ENCODE results near the gene RNFT2. TPM values are rescaled to one million over a fixed set of nuclear protein-coding genes. Genes with fewer than 3 reads are reported as not detected.
"Not testable (repeated sequence)": the region's sequence is repeated elsewhere in the genome, so short reads cannot be mapped to it uniquely, and the experiment has no call there.

The RNFT2 gene
- total RNA-seq, 2 experiments from 2014 or later: 4.9 to 6.0 TPM

GRCh38 chr12:116739381-116739887, 1.3 kb downstream of the RNFT2 start:
- Mint-ChIP-seq H3K27ac (no peak overlapping the region), H3K4me1 (ENCODE audit: low read depth) (peaks cover 30% of the 10 kb centered on the region), H3K36me3 (ENCODE audit: low read depth) (peaks cover 20% of the 10 kb centered on the region), H3K4me3 (peak overlapping the region; percentile 96), H3K27me3 (no peaks in the 10 kb centered on the region), H3K9me3 (no peaks in the 10 kb centered on the region)
- Histone ChIP-seq H3K36me3 (ENCODE audit: insufficient read depth, low read length) (peaks cover 8% of the 10 kb centered on the region), H3K27me3 (ENCODE audit: control insufficient read depth in 1 of 2, insufficient read depth in 2 of 2, low read length in 2 of 2) (no peaks in the 10 kb centered on the region), H3K9me3 (ENCODE audit: control insufficient read depth in 1 of 2, insufficient read depth in 1 of 2, low read length in 2 of 2) (no peaks in the 10 kb centered on the region), H3K27ac (ENCODE audit: low read depth in 1 of 2, low read length in 2 of 2) (no peak overlapping the region), H3K4me3 (ENCODE audit: low read length) (no peak overlapping the region), H3K4me1 (ENCODE audit: insufficient read depth, low read length) (peaks cover 27% of the 10 kb centered on the region)
- intact Hi-C loops (cut with DNase I, micrococcal nuclease): loop anchor here (2.0 to 10.0 kb wide), 5 partner anchors 183 to 1633 kb away; partner anchors contain the start of genes FBXO21 (in 1 of the 2), MED13L (in 1 of the 2), RFC5 (in 1 of the 2) and TAOK3 (in 1 of the 2)
- DNase-seq (no peak), ATAC-seq (ENCODE audit: poor library complexity) (no peak)
- ChIA-PET CTCF (no interaction called here), POLR2A (no interaction called here)
- no peak for TF ChIP-seq CTCF (IDR thresholded peaks at IDR 0.05)

- H3K4me3 Mint-ChIP-seq; H3K36me3 Mint-ChIP-seq (ENCODE audit: low read depth); H3K4me3 ChIP-seq (ENCODE audit: low read length); H3K27ac Mint-ChIP-seq; H3K4me1 Mint-ChIP-seq (ENCODE audit: low read depth); H3K36me3 ChIP-seq (ENCODE audit: insufficient read depth, low read length); H3K9me3 Mint-ChIP-seq; intact Hi-C loops (cut with DNase I, micrococcal nuclease); H3K27ac ChIP-seq (ENCODE audit: low read depth in 1 of 2, low read length in 2 of 2); H3K9me3 ChIP-seq (ENCODE audit: control insufficient read depth in 1 of 2, insufficient read depth in 1 of 2, low read length in 2 of 2); POLR2A ChIA-PET; H3K27me3 Mint-ChIP-seq; ATAC-seq (ENCODE audit: poor library complexity); H3K27me3 ChIP-seq (ENCODE audit: control insufficient read depth in 1 of 2, insufficient read depth in 2 of 2, low read length in 2 of 2); DNase-seq: not testable (repeated sequence)
- peaks cover 12% of the 10 kb centered on the region for H3K4me1 ChIP-seq (ENCODE audit: insufficient read depth, low read length)
- CTCF ChIA-PET: interaction anchor here (0.7 kb wide), 1 partner anchor 490 kb away, joined by 4 read pairs; no protein-coding TSS in a partner anchor
These were observed 4.7 kb downstream of the RNFT2 start for GRCh38 chr12:116742787-116743186.

- Mint-ChIP-seq H3K27ac (no peak overlapping the region), H3K9me3 (no peaks in the 10 kb centered on the region), H3K27me3 (no peaks in the 10 kb centered on the region), H3K4me3 (no peak overlapping the region), H3K36me3 (ENCODE audit: low read depth) (no peaks in the 10 kb centered on the region), H3K4me1 (ENCODE audit: low read depth) (no peaks in the 10 kb centered on the region)
- ChIA-PET POLR2A (no interaction called here), CTCF (no interaction called here)
- Histone ChIP-seq H3K27ac (ENCODE audit: low read depth in 1 of 2, low read length in 2 of 2) (no peak overlapping the region), H3K9me3 (ENCODE audit: control insufficient read depth in 1 of 2, insufficient read depth in 1 of 2, low read length in 2 of 2) (no peaks in the 10 kb centered on the region), H3K27me3 (ENCODE audit: control insufficient read depth in 1 of 2, insufficient read depth in 2 of 2, low read length in 2 of 2) (no peaks in the 10 kb centered on the region), H3K4me1 (ENCODE audit: insufficient read depth, low read length) (no peaks in the 10 kb centered on the region), H3K36me3 (ENCODE audit: insufficient read depth, low read length) (no peaks in the 10 kb centered on the region), H3K4me3 (ENCODE audit: low read length) (no peak overlapping the region)
- TF ChIP-seq CTCF (IDR thresholded peaks at IDR 0.05): no peak
- no peak for DNase-seq
- ATAC-seq (ENCODE audit: poor library complexity): no peak
- intact Hi-C loops (cut with DNase I, micrococcal nuclease): no loop called here
These were observed 6.7 kb downstream of the RNFT2 start for GRCh38 chr12:116744766-116745165.

- H3K27ac ChIP-seq (ENCODE audit: low read depth in 1 of 2, low read length in 2 of 2): no peak overlapping the region
- no peak for TF ChIP-seq CTCF (IDR thresholded peaks at IDR 0.05)
- H3K9me3 ChIP-seq (ENCODE audit: control insufficient read depth in 1 of 2, insufficient read depth in 1 of 2, low read length in 2 of 2): no peaks in the 10 kb centered on the region
- H3K4me1 ChIP-seq (ENCODE audit: insufficient read depth, low read length): no peaks in the 10 kb centered on the region
- Mint-ChIP-seq H3K27ac (no peak overlapping the region), H3K4me1 (ENCODE audit: low read depth) (no peaks in the 10 kb centered on the region), H3K9me3 (no peaks in the 10 kb centered on the region), H3K36me3 (ENCODE audit: low read depth) (no peaks in the 10 kb centered on the region), H3K27me3 (no peaks in the 10 kb centered on the region), H3K4me3 (no peak overlapping the region)
- POLR2A ChIA-PET: no interaction called here
- CTCF ChIA-PET: no interaction called here
- ATAC-seq (ENCODE audit: poor library complexity): no peak
- H3K36me3 ChIP-seq (ENCODE audit: insufficient read depth, low read length): no peaks in the 10 kb centered on the region
- H3K27me3 ChIP-seq (ENCODE audit: control insufficient read depth in 1 of 2, insufficient read depth in 2 of 2, low read length in 2 of 2): no peaks in the 10 kb centered on the region
- intact Hi-C loops (cut with DNase I, micrococcal nuclease): no loop called here
- no peak for DNase-seq
- no peak overlapping the region for H3K4me3 ChIP-seq (ENCODE audit: low read length)
These were observed 7.4 kb downstream of the RNFT2 start for GRCh38 chr12:116745554-116745953.

All from CD4-positive, alpha-beta T cell (primary cell).